Activated gamma-delta T cell treated with anti-CD3 and anti-CD28 coated beads, Interleukin-2, amount 50 U/mL, for 16 hours (primary cell): ENCODE data around the gene PACSIN3.
"Not testable (repeated sequence)": the region's sequence is repeated elsewhere in the genome, so short reads cannot be mapped to it uniquely, and the experiment has no call there.

Experiments used
- DNase-seq: peaks from one replicate; pipeline ENCODE4 v3.0.0-alpha.2; 2020; ENCODE audit warnings: low read depth

Gene PACSIN3

DNA sequence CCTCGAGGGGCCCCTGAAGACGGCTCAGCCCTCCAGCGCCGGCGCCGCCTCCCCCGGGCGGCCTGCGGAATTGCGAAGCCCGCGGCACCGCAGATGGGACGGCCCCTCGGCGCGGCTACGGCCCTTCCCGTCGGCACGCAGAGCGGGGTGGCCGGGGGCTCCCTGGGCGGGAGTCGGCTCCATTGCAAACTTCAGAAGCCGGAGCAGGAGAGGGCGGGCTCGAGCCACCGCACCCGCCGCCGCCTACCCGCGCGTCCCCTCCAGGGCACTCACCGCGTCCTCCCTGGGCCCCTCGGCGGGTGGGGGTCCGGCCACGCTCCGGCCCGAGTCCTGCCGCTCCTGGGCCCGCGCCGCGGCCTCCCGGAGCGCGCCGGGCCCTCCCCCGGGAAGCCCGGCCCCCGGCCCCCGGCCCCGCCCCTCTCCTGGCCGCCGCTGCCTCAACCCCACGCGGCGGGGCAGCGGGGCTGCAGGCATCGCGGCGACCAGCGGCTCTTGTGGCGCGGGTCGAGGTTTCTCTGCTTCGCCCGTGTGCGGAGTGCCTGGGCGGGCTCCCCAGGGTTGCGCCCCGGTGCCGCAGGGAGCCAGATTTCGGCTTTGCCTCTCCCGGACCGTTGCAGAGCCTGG lies at the start of gene PACSIN3:
TSS of gene PACSIN3 (minus strand) at position 359 of the 624 bp plus-strand sequence. CDS start 3,707 bp downstream, outside the sequence.
- DNase-seq = no peak

DNA sequence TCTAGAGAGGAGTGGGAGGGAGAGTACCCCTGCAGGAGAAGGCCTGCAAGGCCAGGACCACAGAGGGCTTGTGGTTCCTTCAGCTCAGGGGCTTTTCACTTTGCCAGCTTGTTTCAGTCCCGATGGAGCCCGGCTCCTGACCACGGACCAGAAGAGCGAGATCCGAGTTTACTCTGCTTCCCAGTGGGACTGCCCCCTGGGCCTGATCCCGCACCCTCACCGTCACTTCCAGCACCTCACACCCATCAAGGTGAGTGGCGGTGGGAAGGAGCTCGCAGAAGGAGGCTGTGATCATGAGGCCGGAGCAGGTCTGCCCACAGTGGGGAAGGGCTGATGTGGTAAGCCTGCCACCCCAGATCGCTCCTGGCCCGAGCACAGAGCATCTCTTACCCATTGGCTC lies 48.9 kb upstream of the PACSIN3 start:
- DNase-seq = no peak

DNA sequence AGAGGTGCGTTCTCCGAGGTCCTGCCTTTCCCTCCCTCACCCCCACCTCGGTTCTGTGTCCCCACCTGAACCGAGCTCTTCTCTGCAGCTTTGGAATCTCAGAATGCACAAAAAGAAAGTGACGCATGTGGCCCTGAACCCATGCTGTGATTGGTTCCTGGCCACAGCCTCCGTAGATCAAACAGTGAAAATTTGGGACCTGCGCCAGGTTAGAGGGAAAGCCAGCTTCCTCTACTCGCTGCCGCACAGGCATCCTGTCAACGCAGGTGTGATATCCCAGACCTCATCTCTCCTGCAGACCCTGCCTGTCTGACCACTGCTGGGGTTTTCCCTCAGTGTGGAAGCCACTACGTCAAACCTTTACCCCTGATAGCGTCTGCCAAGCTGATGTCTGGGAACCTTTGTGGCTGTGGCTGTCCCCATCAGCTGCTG lies 48.5 kb upstream of the PACSIN3 start:
- DNase-seq = peak; percentile 30

DNA sequence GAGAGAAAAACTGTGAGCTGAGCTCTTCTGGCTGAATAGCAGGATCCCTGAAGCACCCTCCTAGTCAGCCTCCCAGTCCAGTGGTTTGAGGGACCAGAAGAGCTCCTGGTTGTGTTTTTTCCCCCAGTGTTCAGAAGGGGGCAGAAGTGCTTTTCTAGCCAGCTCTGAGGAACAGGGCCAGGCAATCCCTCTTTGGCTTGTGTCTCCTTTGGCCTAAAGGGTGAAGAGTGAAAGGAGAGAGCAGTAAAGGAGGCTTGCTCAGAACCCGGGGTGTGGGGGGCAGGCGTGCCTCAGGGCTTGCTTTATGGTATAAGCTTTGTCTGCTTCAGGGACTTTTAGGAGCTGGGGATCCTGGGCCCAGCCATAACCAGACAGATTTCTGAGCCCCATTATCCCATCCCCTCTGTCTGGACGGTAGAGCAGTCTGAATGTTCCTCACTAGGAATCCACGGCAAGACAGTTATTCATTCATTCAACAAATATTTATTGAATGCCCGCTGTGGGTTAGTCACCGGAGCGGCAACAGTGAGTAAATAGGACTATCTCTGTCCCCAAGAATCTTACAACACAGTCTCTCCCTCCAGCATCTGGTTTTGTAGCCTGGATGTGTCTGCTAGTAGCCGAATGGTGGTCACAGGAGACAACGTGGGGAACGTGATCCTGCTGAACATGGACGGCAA lies 47.9 kb upstream of the PACSIN3 start:
- no peak for DNase-seq

DNA sequence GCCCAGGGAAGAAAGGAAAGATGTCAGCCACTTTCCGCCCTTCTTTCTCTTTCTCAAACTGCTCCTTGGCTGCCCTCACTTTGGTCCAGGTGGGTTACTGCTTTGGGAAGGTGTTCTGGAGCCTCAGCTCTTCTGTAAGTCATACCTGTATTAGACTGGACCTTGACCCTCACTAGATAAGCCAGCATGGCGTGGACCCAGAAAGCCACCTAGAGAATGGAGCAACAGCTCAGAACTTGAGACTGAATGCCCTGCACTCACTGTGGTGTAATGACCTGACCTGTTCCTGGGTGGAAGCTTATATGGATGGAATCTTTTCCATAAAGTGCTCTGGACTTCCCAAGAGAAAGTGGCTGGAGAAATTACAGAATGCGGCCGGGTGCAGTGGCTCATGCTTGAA lies 46.8 kb upstream of the PACSIN3 start:
- DNase-seq = no peak

DNA sequence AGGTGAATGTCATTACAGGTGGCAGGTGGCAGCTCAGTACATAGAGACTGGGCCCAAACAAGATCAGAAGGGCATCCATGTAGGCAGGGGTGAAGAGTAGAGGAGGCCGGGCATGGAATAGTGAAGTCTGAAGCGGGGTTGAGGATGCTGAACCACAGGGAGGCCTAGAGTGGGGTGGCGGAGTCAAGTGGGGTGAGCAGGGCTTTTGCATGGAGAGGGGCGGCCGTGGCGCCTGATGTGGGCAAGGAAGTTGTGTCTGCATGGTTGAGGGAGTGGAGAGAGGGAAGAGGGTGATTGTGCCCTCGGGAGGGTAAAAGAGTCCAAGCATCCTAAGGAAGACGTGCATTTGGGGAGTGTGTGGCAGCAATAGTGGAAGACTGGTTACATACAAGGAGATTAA lies 42.9 kb upstream of the PACSIN3 start:
- no peak for DNase-seq

DNA sequence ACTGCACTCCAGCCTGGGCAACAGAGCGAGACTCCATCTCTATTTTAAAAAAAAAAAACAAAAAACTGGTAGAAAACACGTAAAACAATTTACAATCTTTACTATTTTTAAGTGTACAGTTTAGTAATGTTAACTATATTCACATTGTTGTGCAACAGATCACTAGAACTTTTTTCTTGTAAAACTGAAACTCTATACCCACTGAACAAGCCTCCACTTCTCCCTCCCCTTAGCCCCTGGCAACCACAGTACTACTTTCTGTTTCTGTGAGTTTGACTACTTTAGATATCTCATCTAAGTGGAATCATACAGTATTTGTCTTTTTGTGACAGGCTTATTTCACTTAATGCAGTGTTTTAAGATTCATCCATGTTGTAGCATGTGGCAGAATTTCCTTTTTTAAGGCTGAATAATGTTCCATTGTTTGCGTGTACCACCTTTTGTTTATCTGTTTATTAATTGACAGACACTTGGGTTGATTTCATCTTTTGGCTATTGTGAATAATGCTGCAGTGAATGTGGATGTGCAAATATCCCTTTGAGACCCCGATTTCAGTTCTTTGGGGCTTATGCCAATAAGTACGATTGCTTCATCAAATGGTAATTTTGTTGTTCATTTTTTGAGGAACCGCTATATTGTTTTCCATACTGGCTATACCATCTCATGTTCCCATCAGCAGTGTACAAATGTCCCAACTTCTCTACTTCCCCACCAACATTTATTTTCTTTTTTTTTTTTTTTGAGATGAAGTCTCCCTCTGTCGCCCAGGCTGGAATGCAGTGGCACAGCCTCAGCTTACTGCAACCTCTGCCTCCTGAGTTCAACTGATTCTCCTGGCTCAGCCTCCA lies 39.5 kb upstream of the PACSIN3 start:
- DNase-seq = no peak

DNA sequence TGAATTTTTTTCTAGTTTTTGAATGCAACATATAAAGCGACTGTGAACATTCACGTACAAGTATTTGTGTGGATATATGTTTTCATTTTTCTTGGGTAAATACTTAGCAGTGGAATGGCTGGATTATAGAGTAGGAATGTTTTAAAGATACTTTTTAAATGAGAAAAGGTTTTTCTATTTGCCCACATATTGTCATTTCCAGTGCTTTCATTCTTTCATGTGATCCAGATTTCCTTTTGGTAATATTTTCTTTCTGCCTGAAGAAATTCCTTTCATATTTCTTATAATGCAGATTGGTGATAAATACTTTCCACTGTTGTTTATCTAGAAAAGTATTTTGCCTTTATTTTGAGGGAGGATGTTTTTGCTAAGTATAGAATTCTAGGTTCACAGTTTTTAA lies 36.5 kb upstream of the PACSIN3 start:
- DNase-seq = no peak

DNA sequence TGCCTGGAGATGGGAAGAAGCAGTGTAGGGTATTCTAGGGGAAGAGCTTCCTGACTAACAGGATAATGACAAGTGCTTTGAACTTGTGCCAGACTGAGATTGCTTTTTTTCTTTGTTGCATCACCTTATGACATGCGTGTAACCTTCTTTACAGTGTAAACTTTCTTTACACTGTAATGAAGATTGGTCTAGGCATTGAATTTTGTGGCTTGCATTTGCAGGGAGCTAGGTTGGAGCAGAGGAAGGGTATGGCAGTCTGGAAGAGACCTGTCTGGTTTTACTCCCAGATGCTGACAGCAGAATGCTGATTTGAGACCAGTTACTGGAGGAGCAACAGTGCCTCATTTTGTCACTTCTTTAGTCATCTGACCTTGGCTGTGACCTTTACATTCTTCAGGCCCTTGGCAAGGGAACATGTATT lies 34.2 kb upstream of the PACSIN3 start:
- DNase-seq = no peak

DNA sequence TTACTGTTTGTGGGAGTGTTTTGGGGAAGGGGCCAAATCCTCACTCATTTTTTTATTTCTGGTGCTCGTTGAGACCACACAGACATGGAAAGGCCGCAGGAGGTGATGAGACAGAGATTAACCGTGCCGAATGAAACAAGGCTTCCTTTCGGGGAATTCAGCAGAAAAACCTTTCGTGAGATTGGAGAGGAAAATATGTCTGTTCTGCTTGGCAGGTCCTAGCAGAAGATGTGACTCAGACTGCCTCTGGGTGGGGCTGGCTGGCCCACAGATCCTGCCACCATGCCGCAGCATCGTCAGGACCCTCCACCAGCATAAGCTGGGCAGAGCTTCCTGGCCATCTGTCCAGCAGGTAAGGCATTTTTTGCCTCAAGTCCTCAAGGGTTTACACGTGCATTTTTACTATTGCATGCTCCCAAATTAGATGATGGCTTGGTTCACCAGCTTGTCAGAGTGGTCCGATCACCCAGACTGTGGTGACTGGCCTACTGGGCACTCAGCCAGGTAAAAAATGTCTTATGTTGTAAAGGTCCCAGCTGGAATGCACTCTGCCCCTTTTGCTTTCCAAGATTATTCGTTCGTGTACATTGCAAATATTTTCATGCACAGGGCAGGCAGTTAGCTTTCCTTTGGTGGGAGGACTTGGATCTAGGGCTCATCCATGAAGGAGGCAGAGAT lies 30.0 kb upstream of the PACSIN3 start:
- peak; percentile 53 for DNase-seq

DNA sequence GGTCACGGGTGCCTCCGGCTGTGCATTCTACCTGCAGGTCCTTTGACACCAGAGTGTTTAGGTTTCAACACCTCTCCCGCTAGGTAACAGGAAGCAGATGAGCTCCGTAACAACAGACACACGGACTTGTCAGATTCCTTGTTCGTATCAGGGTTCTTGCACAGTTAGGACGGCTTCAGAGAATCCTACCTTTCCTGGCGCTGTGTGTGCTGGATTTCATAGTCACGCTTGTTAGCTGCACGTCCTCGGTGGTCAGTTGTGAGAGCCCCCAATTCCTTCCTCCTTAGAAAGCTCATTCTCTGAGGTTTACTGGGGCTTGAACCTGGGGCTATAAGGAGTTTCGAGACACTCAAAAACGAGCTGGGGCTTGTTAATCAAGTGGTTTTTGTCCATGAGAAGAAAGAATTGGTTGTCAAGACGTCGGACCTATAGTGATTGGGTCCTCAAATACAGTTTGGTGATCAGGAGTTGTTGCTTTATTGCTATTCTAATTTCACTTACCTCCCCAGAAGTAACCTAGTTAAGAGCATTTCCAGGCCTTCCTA lies 29.2 kb upstream of the PACSIN3 start:
- DNase-seq = no peak

DNA sequence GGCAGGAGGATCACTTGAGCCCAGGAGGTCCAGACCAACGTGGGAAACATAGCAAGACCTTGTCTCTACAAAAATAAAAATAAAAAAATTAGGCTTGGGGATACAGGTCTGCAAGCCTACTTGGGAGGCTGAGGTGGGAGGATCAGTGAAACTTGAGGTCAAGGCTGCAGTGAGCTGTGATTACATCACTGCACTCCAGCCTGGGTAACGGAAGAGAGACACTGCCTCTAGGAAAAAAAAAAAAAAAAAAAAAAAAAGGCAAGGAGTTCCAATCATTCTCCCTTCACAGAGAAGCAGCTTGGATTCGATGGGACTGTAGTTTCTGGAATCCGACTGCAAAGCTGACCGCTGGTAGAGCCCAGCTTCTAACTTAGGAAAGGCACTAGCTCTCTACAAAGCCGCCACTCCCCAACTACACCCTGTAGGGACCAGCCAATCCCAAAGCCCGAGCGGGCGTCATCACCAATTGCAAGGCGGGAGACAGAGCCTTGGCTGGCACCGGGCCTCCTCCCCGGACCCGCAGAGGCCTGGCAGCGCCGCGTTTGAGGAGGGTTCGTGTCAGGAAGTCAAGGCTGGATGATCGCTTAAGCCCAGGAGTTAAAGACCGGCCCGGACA lies 27.8 kb upstream of the PACSIN3 start:
- DNase-seq = peak; percentile 66

DNA sequence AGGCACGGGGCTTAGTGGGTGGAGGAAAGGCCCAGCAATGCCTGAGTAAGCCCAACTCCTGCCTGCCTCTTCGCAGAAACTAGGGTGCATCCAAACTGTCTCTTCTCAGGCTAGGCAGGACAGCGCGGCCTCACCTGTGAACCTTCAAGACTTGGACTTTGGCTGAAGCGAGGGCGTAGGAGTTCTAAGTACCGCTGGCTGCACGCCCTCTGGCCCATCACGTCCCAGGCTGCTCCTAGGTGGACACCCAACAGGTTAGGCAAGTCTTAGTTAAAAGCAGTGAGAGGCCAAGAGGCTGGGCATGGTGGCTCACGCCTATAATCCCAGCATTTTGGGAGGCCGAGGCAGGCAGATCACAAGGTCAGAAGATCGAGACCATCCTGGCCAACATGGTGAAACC lies 26.7 kb upstream of the PACSIN3 start:
- DNase-seq = no peak

DNA sequence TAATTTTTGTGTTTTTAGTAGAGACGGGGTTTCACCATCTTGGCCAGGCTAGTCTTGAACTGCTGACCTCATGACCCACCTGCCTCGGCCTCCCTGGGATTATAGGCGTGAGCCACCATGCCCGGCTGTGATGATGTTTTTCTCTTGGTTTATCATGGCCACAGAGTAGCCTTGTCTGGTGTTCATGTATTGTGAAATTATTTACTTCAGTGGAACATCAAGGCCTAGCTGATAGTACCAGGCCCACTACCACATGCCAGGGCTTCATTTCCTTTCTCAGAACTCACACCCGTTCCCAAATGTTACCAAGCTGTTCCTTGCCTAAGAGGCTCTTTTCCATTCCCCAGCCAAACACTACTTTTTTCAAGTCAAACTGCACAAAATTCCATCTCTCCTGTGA lies 22.4 kb upstream of the PACSIN3 start:
- DNase-seq = no peak

DNA sequence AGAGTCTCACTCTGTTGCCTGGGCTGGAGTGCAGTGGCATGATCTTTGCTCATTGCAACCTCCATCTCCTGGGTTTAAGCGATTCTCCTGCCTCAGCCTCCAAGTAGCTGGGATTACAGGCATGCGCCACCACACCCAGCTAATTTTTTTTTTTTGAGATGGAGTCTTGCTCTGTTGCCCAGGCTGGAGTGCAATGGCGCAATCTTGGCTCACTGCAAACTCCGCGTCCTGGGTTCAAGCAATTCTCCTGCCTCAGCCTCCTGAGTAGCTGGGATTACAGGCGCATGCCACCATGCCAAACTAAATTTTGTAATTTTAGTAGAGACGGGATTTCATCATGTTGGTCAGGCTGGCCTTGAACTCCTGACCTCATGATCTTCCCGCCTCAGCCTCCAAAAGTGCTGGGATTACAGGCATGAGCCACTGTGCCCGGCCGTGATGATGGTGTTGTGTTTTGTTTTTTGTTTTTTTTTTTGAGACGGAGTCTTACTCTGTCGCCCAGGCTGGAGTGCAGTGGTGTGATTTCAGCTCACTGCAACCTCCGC lies 21.8 kb upstream of the PACSIN3 start:
- DNase-seq = not testable (repeated sequence)

DNA sequence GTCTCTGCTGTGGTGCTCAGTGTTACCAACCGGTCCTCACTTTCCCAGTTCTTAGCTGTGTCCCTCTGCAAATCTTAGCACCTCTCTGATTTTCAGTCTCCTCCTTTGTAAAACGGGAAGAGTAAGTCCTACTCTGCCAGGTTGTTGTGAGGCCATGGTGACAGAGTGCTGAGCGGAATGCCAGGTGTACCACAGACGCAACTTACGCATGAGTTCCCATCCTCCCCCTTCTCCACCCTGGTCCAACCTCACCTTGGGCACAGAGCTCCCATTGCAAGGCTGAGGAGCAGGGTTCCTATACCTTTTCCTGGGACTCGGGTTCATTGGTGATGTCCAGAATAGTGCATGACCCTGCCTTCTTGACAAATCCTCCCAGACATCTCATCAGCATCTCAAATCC lies 21.2 kb upstream of the PACSIN3 start:
- DNase-seq = no peak

DNA sequence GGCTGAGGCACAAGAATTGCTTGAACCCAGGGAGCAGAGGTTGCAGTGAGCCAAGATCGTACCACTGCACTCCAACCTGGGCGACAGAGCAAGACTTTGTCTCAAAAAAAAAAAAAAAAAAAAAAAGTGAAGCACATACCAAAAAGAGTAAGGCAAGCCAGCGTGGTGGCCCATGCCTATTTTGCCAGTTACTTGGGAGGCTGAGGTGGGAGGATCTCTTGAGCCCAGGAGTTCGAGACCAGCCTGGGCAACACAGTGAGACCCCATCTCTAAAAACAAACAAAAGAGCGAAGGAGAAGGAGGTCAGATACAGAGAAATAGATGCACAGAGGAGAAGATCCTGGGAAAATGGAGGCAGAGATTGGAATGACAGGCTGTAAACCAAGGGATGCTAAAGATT lies 20.3 kb upstream of the PACSIN3 start:
- DNase-seq = not testable (repeated sequence)

DNA sequence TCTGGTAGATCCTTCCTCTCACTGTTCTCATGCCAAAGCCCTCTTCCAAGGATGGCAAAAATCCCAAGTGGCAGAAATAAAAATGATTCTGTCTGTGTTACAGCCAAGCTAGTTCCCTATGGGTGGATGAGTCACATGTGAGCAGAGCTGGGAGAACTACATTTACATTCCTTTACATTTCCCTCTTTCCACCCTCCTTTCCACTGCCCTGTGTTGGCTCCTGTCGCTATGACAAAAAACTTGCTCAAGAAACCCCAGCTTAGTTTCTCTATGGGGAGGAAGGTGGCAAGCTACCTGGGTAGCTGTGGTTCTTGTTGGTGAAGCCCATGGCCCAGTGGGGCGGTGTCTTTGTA lies 18.4 kb upstream of the PACSIN3 start:
- DNase-seq = no peak

DNA sequence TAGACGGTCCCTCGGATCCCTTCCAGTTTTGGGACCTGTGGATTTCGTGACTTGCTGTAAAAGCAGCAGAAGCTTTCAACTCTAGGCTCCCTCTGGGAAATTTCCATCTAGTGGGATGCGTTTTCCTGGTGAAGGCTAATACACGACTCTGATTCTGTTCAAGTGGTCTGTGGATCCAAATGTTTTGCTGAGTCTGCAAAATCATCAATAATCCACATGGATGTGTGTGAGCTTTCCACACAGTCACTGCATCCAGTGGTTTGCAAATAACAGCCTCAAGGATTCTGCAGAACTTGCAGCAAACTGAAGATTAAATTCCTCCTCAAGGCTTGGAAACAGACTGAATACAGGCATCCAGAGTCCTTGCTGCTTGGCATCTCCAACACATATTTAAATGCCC lies 16.3 kb upstream of the PACSIN3 start:
- DNase-seq = no peak

DNA sequence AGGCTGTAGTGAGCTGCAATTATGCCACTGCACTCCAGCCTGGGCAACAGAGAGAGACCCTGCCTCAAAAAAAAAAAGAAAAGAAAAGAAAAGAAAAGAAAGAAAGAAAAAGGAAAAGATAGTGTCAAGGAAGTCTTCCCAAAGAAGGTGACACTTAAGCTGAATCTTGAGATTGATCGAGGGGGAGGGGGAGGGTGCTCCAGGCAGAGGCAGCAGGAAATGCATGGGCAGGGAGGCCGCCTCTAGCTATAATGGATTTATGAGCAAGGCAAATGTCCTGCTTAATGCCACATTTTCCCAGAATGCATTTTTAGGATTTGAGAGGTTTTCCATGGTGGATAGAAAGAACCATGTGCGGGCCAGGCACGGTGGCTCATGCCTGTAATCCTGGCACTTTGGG lies 14.8 kb upstream of the PACSIN3 start:
- DNase-seq = no peak

DNA sequence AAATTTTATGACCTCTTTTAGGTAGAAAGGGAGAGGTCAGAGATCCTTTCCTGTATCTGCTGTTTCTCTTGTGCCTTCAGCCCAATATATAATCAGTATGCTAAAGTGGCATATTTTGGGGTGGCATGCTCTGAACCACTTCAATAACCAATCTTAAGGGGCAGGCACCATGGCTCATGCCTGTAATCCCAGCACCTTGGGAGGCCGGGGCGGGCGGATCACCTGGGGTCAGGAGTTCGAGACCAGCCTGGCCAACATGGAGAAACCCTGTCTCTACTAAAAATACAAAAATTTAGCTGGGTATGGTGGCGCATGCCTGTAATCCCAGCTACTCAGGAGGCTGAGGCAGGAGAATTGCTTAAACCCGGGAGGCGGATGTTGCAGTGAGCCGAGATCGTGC lies 11.9 kb upstream of the PACSIN3 start:
- DNase-seq = not testable (repeated sequence)

DNA sequence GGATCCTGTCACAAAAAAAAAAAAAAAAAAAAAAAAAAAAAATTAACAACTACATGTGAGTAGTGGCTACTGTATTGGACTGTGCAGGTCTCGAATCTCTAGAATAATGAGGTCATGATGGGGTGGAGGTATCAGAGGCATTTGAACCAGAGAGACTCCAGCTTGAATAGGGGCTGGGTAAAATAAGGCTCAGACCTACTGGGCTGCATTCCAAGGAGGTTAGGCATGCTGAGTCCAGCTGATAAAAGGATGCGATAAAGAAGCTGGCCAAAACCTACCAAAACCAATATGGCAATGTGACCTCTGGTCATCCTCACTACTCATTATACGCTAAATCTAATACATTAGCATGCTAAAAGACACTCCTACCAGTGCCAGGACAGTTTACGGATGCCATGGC lies 5.9 kb upstream of the PACSIN3 start:
- DNase-seq = no peak
